ENCODE data around the gene PKDREJ. TPM values are rescaled to one million over a fixed set of nuclear protein-coding genes. Genes with fewer than 3 reads are reported as not detected.

Gene PKDREJ
- total RNA-seq, 1 donor from 2014 or later: 0.04 TPM

DNA sequence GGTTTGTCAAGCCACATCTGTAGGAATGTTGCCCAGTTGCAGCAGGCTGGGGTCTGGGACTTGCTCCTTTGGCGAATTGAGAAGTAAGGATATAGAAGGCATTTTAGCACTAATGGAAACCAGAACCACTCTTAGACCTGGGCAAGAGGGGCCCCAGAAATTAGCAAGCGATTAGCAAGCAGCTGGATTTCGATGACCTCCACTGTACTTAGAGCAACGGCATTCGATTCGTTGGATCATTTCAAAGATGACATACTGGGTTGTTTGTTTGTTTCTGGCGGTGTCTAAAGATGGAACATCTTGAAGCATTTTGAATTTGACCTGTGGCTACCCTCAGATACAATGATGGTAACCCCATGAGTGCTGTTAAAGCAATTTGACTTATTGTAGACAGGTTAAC, 11.9 kb downstream of the PKDREJ start:
- TF ChIP-seq, protein P1, sequence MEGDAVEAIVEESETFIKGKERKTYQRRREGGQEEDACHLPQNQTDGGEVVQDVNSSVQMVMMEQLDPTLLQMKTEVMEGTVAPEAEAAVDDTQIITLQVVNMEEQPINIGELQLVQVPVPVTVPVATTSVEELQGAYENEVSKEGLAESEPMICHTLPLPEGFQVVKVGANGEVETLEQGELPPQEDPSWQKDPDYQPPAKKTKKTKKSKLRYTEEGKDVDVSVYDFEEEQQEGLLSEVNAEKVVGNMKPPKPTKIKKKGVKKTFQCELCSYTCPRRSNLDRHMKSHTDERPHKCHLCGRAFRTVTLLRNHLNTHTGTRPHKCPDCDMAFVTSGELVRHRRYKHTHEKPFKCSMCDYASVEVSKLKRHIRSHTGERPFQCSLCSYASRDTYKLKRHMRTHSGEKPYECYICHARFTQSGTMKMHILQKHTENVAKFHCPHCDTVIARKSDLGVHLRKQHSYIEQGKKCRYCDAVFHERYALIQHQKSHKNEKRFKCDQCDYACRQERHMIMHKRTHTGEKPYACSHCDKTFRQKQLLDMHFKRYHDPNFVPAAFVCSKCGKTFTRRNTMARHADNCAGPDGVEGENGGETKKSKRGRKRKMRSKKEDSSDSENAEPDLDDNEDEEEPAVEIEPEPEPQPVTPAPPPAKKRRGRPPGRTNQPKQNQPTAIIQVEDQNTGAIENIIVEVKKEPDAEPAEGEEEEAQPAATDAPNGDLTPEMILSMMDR (IDR thresholded peaks at IDR 0.05; ENCODE audit: unreplicated experiment): no peak
- Mint-ChIP-seq H3K27me3 (ENCODE audit: low read depth) (no peaks in the 10 kb centered on the region), H3K4me1 (peaks cover 14% of the 10 kb centered on the region), H3K27ac (no peak overlapping the region), H3K36me3 (peaks cover 2% of the 10 kb centered on the region), H3K9me3 (peaks cover 1% of the 10 kb centered on the region), H3K4me3 (peak overlapping the region; percentile 68)
- DNase-seq (ENCODE audit: low spot score in 2 of 2, unreplicated experiment in 2 of 2): no peak

DNA sequence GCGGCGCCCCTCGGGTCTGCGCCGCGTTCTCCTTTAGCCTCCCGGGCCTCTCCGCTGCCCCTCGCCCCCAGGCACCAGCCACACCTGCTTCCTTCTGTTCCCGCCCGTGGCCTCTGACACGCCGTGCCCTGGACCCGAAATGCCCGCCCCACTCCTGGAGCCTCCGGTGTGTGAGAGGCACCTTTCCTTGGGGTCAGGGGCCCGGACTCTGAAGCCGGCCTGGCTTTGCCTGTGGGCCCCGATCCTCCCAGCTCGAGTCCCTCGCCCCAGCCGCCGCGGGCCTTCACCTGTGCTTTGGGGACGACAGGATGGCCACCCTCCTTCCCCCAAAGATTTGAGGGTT, 12.4 kb downstream of the PKDREJ start:
- Mint-ChIP-seq H3K9me3 (no peaks in the 10 kb centered on the region), H3K4me3 (peak overlapping the region; percentile 68), H3K27ac (no peak overlapping the region), H3K36me3 (peaks cover 2% of the 10 kb centered on the region), H3K27me3 (ENCODE audit: low read depth) (no peaks in the 10 kb centered on the region), H3K4me1 (peaks cover 14% of the 10 kb centered on the region)
- DNase-seq (ENCODE audit: low spot score in 2 of 2, unreplicated experiment in 2 of 2): no peak
- TF ChIP-seq, protein P1 (IDR thresholded peaks at IDR 0.05; ENCODE audit: unreplicated experiment): no peak

DNA sequence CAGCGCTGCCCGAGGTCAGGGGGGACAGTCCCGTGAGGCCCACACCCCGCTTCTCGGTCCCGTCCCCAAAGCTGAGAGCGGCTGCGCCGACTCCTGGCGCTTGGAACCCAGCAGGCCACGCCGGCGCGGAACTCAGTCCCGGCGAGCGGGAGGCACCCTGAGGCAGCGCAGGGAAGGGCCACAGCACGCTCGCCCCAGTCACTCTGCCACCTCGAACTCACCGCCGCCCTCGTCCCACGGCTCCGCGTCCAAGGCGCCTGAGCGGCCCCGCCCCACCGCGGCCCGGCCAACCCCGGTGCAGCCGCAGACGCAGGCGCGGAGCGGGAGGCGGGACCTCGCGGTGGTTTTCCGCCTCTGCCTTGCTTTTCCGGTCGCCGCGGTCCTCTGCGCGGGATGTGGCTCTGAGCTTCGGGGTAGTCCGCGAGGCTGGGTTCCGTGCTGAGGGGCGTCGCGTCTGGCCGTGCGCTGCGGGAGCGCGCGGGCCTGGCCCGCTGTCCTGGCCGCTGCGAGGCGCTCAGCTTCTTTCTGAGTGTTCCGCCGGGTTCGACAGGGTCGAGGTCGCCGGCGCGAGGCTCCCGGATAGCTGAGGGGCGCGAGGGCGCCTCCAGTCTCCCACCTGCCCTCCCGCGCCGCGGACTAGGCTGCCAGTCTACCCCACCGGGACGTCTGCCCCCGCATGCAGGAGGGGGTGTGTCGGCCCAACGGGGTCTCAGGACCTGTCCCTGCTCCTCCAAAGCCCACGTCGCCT, 12.9 kb downstream of the PKDREJ start, which contains the start of gene CDPF1:
TSS of gene CDPF1 (minus strand) at position 259 of the 748 bp plus-strand sequence. CDS start 2,009 bp downstream, outside the sequence.
- no peaks in the 10 kb centered on the region for H3K27me3 Mint-ChIP-seq (ENCODE audit: low read depth)
- peaks cover 2% of the 10 kb centered on the region for H3K36me3 Mint-ChIP-seq
- peak; percentile 77 to 88 for DNase-seq (ENCODE audit: low spot score in 2 of 2, unreplicated experiment in 2 of 2)
- H3K4me3 Mint-ChIP-seq: peak within 1 kb of the TSS; percentile 68
- peak within 1 kb of the TSS; percentile 47 for H3K27ac Mint-ChIP-seq
- TF ChIP-seq, protein P1 (IDR thresholded peaks at IDR 0.05; ENCODE audit: unreplicated experiment): no peak
- H3K4me1 Mint-ChIP-seq: peaks cover 14% of the 10 kb centered on the region
- H3K9me3 Mint-ChIP-seq: no peaks in the 10 kb centered on the region

DNA sequence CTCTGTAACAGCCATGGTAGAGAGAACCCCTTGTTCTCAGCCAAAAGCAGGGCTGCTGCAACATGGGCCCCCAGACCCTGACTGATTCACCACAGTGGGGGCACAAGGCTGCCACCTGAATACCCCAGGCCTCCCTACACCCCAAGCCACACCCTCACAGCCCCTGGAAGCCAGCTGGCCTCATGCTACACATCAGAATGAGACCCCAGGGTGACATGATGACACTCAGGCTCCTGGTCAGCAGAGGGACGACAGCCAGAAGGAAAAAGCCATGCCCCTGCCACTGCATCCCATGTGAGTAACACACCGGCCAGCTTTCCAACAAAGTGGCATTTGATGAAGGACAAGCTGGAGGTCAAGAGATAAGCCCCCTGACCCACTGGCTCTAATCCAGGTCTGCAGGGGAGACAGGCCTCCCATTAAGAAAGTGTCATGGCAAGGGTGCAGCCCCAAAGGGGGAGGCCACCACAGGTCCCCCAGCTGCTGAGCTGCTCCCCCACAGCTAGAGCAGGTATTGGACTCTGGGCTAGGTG, 15.6 kb downstream of the PKDREJ start:
- Mint-ChIP-seq H3K27ac (no peak overlapping the region), H3K4me3 (no peak overlapping the region), H3K36me3 (peaks cover 3% of the 10 kb centered on the region), H3K4me1 (peaks cover 14% of the 10 kb centered on the region), H3K27me3 (ENCODE audit: low read depth) (no peaks in the 10 kb centered on the region), H3K9me3 (no peaks in the 10 kb centered on the region)
- no peak for DNase-seq (ENCODE audit: low spot score in 2 of 2, unreplicated experiment in 2 of 2)
- TF ChIP-seq, protein P1 (IDR thresholded peaks at IDR 0.05; ENCODE audit: unreplicated experiment): no peak

DNA sequence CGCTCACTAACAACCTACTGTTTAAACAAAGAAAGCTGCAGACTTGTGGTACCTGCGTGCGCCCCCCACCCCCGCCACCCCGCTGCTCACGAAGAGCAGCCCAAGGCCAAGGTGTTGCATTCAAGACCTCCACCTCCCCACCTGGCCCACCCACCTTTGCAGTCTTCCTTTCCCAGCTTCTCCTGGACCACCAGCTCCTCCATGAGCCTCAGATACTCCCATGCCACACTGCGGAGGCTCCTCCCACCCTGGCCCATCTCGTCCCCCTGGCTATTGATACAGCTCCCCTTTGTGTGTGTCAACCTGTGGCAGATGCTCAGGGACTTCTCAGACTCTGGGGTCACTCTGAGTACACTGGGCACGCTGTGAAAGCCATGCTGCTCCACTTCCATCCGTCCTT, 17.0 kb downstream of the PKDREJ start:
- H3K27me3 Mint-ChIP-seq (ENCODE audit: low read depth): no peaks in the 10 kb centered on the region
- no peak overlapping the region for H3K27ac Mint-ChIP-seq
- peaks cover 3% of the 10 kb centered on the region for H3K36me3 Mint-ChIP-seq
- DNase-seq (ENCODE audit: low spot score in 2 of 2, unreplicated experiment in 2 of 2): no peak
- TF ChIP-seq, protein P1 (IDR thresholded peaks at IDR 0.05; ENCODE audit: unreplicated experiment): no peak
- H3K4me1 Mint-ChIP-seq: peaks cover 8% of the 10 kb centered on the region
- no peaks in the 10 kb centered on the region for H3K9me3 Mint-ChIP-seq
- no peak overlapping the region for H3K4me3 Mint-ChIP-seq
